Measurements from ENCODE around the gene SEMA4A.

DNA sequence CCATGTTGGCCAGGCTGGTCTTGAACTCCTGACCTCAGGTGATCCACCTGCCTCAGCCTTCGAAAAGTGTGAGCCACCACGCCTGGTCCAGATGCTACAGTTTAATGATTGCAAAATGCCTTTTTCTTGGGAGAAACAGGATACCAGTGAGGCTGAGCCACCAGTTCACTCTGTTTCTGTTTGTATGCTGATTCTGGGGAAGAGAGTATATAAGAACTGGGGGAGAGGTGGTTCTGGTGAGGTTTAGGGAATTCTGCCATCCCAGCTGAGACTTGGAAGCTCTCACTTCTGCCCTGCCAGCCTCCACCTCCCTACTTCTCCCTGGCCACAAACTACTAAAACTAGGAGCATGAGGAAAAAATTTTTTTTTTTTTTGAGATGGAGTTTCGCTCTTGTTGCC is 51.3 kb downstream of the SEMA4A start:
- TF ChIP-seq EZH2 (IDR thresholded peaks at IDR 0.05; ENCODE audit: low read length, missing control alignments) = no peak
- TF ChIP-seq, protein P1, sequence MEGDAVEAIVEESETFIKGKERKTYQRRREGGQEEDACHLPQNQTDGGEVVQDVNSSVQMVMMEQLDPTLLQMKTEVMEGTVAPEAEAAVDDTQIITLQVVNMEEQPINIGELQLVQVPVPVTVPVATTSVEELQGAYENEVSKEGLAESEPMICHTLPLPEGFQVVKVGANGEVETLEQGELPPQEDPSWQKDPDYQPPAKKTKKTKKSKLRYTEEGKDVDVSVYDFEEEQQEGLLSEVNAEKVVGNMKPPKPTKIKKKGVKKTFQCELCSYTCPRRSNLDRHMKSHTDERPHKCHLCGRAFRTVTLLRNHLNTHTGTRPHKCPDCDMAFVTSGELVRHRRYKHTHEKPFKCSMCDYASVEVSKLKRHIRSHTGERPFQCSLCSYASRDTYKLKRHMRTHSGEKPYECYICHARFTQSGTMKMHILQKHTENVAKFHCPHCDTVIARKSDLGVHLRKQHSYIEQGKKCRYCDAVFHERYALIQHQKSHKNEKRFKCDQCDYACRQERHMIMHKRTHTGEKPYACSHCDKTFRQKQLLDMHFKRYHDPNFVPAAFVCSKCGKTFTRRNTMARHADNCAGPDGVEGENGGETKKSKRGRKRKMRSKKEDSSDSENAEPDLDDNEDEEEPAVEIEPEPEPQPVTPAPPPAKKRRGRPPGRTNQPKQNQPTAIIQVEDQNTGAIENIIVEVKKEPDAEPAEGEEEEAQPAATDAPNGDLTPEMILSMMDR (conservative IDR thresholded peaks at IDR 0.05 in 1 of 2, IDR thresholded peaks at IDR 0.05 in 1 of 2; ENCODE audit: low read depth in 1 of 2, low read length in 2 of 2) = no peak
